GM12891 (cell line): ENCODE measurements around the gene PAK1IP1.

Experiments
- POLR2A ChIP-seq: IDR thresholded peaks from 2 replicates; pipeline ENCODE4 v1.6.1; 2011; ENCODE audit warnings: low read depth, low read length, control low read depth
- POLR2AphosphoS5 ChIP-seq: IDR thresholded peaks from 2 replicates; pipeline ENCODE4 v1.6.1; 2011; ENCODE audit warnings: low read depth, low read length, control low read depth

GRCh38 chr6:10678456-10678855 lies 16.3 kb upstream of the PAK1IP1 start:
- TF ChIP-seq POLR2A (no peak), POLR2AphosphoS5 (no peak)
